Measurements from ENCODE around the gene RAB5B.

DNA sequence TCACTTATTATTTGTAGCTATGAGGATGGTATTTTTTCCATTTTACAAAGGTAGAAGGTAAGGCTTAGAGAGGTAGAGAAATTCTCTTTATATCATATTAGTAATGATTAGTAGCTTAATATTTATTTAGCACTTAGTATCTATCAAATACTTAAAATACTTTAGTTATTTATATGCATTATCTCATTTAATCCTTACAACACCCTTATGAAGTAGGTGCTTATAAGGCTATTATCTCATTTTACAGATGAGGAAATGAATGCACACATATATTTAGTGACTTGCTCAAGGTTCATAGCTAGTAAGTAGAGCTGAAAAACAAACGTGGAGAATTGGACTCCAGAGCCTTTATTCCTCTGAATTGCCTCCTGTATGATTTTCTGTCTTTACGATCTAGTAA is 11.0 kb downstream of the RAB5B start:
- no peak for TF ChIP-seq EZH2 (IDR thresholded peaks at IDR 0.05; ENCODE audit: insufficient read depth, poor library complexity, severe bottlenecking)
- no peak for TF ChIP-seq EZH2phosphoT487 (IDR thresholded peaks at IDR 0.05; ENCODE audit: insufficient read depth, low read depth)

Data from GM23248 (cell line).